ENCODE measurements around the gene ZSCAN31. TPM values are rescaled to one million over a fixed set of nuclear protein-coding genes. Genes with fewer than 3 reads are reported as not detected.

ZSCAN31 gene
- total RNA-seq, 4 donors from 2014 or later, result 5.6 to 9.2 (median 8.2) TPM

DNA sequence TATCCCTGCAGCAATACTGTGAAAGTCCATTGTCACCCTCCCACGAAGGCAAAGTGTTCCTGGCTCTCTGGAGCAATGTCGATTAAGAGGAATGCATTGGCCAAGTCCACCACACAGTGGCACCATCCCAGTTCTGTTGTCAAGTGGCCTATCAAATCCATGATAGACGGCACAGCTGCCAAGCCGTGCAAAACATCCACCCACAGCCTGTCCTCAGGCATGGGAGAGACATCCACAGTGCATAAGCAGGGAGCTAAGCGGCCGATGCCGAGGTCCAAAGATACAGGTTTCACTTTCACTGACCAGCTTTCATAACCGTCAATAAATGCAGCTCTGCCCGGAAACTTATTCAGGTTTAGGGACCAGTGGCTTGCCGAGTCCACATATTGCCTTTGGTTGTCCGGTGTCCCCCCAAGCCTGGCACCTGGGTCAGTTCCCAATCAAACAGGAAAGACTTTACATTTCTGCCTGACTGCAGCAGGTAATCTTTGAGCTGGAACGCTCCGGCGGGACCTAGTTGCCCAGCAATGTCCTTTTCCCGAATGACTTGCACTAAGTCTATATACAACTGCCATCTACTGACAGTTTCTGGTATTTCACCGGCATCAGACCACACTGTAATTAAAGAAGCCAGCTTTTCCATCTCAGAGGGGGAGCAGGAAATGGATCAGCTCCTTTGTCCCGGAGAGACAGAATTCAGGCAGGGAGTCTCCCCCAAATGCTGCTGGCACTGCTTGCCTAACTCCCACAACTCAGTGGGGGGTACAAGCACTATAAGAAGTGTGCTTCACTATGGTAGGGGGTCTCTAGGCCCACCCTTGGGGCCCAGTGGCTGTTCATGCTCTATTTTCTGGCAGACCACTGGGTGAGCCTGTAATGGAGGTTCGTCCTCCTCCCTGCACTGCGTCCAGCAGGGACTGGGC lies 20.1 kb upstream of the ZSCAN31 start:
- Histone ChIP-seq H3K4me3 (peak overlapping the region; percentile 44 to 59 (median 52)), H3K27ac (peak overlapping the region; percentile 56 to 89 (median 74)), H3K4me1 (peaks cover 0 to 25% (median 0%) of the 10 kb centered on the region in 4 donors), H3K36me3 (no peaks in the 10 kb centered on the region), H3K27me3 (no peaks in the 10 kb centered on the region), H3K9me3 (no peaks in the 10 kb centered on the region)
- peak; percentile 69 to 86 (median 81) for DNase-seq
- TF ChIP-seq CTCF (IDR thresholded peaks at IDR 0.05) (peak; percentile 80 to 97 (median 94)), POLR2A (IDR thresholded peaks at IDR 0.05) (peak in 1 of 2 donors; percentile 33)

GRCh38 chr6:28354688-28355554 lies 19.0 kb upstream of the ZSCAN31 start:
- no peaks in the 10 kb centered on the region for H3K9me3 ChIP-seq
- TF ChIP-seq CTCF (IDR thresholded peaks at IDR 0.05), result no peak
- no peak for TF ChIP-seq POLR2A (IDR thresholded peaks at IDR 0.05)
- H3K27ac ChIP-seq, result peak overlapping the region in 3 of 4 donors; percentile 64 to 89 (median 85)
- H3K4me3 ChIP-seq, result peak overlapping the region in 2 of 4 donors; percentile 57 to 59
- DNase-seq, result no peak
- no peaks in the 10 kb centered on the region for H3K36me3 ChIP-seq
- no peaks in the 10 kb centered on the region for H3K27me3 ChIP-seq
- peaks cover 0 to 32% (median 0%) of the 10 kb centered on the region in 4 donors for H3K4me1 ChIP-seq

DNA sequence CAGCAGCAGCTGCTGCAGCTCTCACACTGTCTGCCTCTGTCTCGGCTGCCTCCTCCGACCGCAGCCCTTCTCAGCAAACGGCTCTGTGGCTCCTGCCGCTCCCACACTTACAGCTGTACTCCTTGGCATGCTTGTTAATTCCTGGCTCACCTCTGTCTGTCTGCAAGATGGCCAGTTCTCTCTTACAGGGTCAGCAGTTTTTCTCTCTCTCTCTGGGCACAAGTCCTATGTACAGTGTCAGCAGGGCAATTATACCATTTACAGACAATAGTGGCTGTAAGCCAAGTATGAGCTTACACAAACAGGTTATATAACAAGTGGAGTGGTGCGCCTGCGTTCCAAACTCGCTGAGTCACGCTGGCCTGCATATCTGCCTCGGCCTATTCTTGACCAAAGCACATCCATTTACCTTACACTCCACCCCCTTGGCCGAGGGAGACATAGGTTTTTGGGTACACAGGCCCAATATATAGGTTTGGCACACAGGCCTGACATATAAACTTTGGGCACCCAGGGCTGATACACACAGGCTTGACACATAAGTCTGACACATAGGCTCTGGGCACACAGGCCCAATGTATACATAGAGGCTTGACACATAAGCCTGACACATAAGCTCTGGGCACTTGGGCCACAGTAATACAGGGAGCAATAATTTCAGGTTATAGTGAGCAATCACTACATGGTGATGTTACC lies 18.2 kb upstream of the ZSCAN31 start:
- Histone ChIP-seq H3K27ac (peak overlapping the region in 1 of 4 donors; percentile 89), H3K4me3 (no peak overlapping the region), H3K36me3 (no peaks in the 10 kb centered on the region), H3K27me3 (no peaks in the 10 kb centered on the region), H3K9me3 (no peaks in the 10 kb centered on the region), H3K4me1 (peaks cover 0 to 32% (median 0%) of the 10 kb centered on the region in 4 donors)
- TF ChIP-seq POLR2A (IDR thresholded peaks at IDR 0.05) (no peak), CTCF (IDR thresholded peaks at IDR 0.05) (no peak)
- DNase-seq, result peak in 2 of 3 donors; percentile 46 to 56

- Histone ChIP-seq H3K27ac (no peak overlapping the region), H3K27me3 (no peaks in the 10 kb centered on the region), H3K4me3 (no peak overlapping the region), H3K9me3 (no peaks in the 10 kb centered on the region), H3K36me3 (no peaks in the 10 kb centered on the region), H3K4me1 (peaks cover 0 to 32% (median 0%) of the 10 kb centered on the region in 4 donors)
- DNase-seq, result no peak
- no peak for TF ChIP-seq POLR2A (IDR thresholded peaks at IDR 0.05)
- TF ChIP-seq CTCF (IDR thresholded peaks at IDR 0.05), result no peak
Observed at GRCh38 chr6:28353356-28353755, 17.4 kb upstream of the ZSCAN31 start.

- no peaks in the 10 kb centered on the region for H3K36me3 ChIP-seq
- peaks cover 0 to 27% (median 0%) of the 10 kb centered on the region in 4 donors for H3K4me1 ChIP-seq
- no peak for DNase-seq
- no peaks in the 10 kb centered on the region for H3K9me3 ChIP-seq
- TF ChIP-seq CTCF (IDR thresholded peaks at IDR 0.05) (no peak), POLR2A (IDR thresholded peaks at IDR 0.05) (no peak)
- H3K4me3 ChIP-seq, result no peak overlapping the region
- no peaks in the 10 kb centered on the region for H3K27me3 ChIP-seq
- no peak overlapping the region for H3K27ac ChIP-seq
Observed at GRCh38 chr6:28351493-28351925, 15.6 kb upstream of the ZSCAN31 start.
